ENCODE data around the gene PTHLH. TPM values are rescaled to one million over a fixed set of nuclear protein-coding genes. Genes with fewer than 3 reads are reported as not detected.

PTHLH gene
- total and polyA plus RNA-seq, 5 experiments from 2014 or later: not detected

- H3K9me3 Mint-ChIP-seq: no peaks in the 10 kb centered on the region
- H3K36me3 Mint-ChIP-seq: peaks cover 0 to 5% (median 0%) of the 10 kb centered on the region in 3 donors
- ATAC-seq (peak; percentile 28 to 49), DNase-seq (no peak)
- H3K4me1 Mint-ChIP-seq: peaks cover 4 to 26% (median 23%) of the 10 kb centered on the region in 4 donors
- no peak overlapping the region for H3K27ac Mint-ChIP-seq
- peaks cover 47 to 88% (median 68%) of the 10 kb centered on the region in 5 donors for H3K27me3 Mint-ChIP-seq
- POLR2A ChIA-PET: no interaction called here
- peak overlapping the region; percentile 36 to 85 (median 66) for H3K4me3 Mint-ChIP-seq
Observed at GRCh38 chr12:27970401-27971120, 2.0 kb downstream of the PTHLH start.

- H3K4me3 Mint-ChIP-seq: peak overlapping the region; percentile 74 to 89 (median 84)
- peaks cover 0 to 5% (median 0%) of the 10 kb centered on the region in 3 donors for H3K36me3 Mint-ChIP-seq
- no peaks in the 10 kb centered on the region for H3K9me3 Mint-ChIP-seq
- H3K4me1 Mint-ChIP-seq: peaks cover 4 to 26% (median 22%) of the 10 kb centered on the region in 4 donors
- H3K27me3 Mint-ChIP-seq: peaks cover 48 to 93% (median 67%) of the 10 kb centered on the region in 5 donors
- peak in 6 of 10 donors; percentile 11 to 62 (median 24) for DNase-seq
- ATAC-seq: peak; percentile 70 to 75
- POLR2A ChIA-PET: no interaction called here
- no peak overlapping the region for H3K27ac Mint-ChIP-seq
Observed at GRCh38 chr12:27969624-27970400, 2.7 kb downstream of the PTHLH start.

GRCh38 chr12:27968972-27969623, 3.4 kb downstream of the PTHLH start:
- Mint-ChIP-seq H3K4me1 (peaks cover 4 to 26% (median 22%) of the 10 kb centered on the region in 4 donors), H3K9me3 (no peaks in the 10 kb centered on the region), H3K27me3 (peaks cover 53 to 92% (median 65%) of the 10 kb centered on the region in 5 donors), H3K27ac (no peak overlapping the region), H3K36me3 (peaks cover 0 to 5% (median 0%) of the 10 kb centered on the region in 3 donors), H3K4me3 (peak overlapping the region; percentile 74 to 89 (median 84))
- DNase-seq (no peak), ATAC-seq (peak in 1 of 2 donors; percentile 26)
- POLR2A ChIA-PET: no interaction called here

- Mint-ChIP-seq H3K27me3 (peaks cover 51 to 91% (median 66%) of the 10 kb centered on the region in 5 donors), H3K4me3 (no peak overlapping the region), H3K27ac (no peak overlapping the region), H3K9me3 (peaks cover 0 to 2% (median 0%) of the 10 kb centered on the region in 9 donors), H3K36me3 (peaks cover 0 to 5% (median 0%) of the 10 kb centered on the region in 3 donors), H3K4me1 (peaks cover 4 to 26% (median 22%) of the 10 kb centered on the region in 4 donors)
- DNase-seq: no peak
- ATAC-seq: no peak
- POLR2A ChIA-PET: no interaction called here
Observed at GRCh38 chr12:27967551-27968054, 4.9 kb downstream of the PTHLH start.

GRCh38 chr12:27966870-27967269, 5.7 kb downstream of the PTHLH start:
- no peak overlapping the region for H3K4me3 Mint-ChIP-seq

GRCh38 chr12:27965966-27966365, 6.6 kb downstream of the PTHLH start:
- H3K9me3 Mint-ChIP-seq: peaks cover 0 to 2% (median 0%) of the 10 kb centered on the region in 9 donors
- peaks cover 4 to 18% (median 15%) of the 10 kb centered on the region in 4 donors for H3K4me1 Mint-ChIP-seq
- H3K27me3 Mint-ChIP-seq: peaks cover 44 to 86% (median 57%) of the 10 kb centered on the region in 5 donors
- no peak overlapping the region for H3K4me3 Mint-ChIP-seq
- DNase-seq: no peak
- H3K36me3 Mint-ChIP-seq: peaks cover 0 to 5% (median 0%) of the 10 kb centered on the region in 3 donors
- no peak overlapping the region for H3K27ac Mint-ChIP-seq
- POLR2A ChIA-PET: no interaction called here
- ATAC-seq: no peak

More at GRCh38 chr12:27966870-27967269, 5.7 kb downstream of the PTHLH start:
- H3K9me3 Mint-ChIP-seq: peaks cover 0 to 2% (median 0%) of the 10 kb centered on the region in 9 donors
- H3K4me1 Mint-ChIP-seq: peaks cover 4 to 26% (median 22%) of the 10 kb centered on the region in 4 donors
- POLR2A ChIA-PET: no interaction called here
- peaks cover 53 to 91% (median 66%) of the 10 kb centered on the region in 5 donors for H3K27me3 Mint-ChIP-seq
- peaks cover 0 to 5% (median 0%) of the 10 kb centered on the region in 3 donors for H3K36me3 Mint-ChIP-seq
- H3K27ac Mint-ChIP-seq: no peak overlapping the region
- no peak for DNase-seq
- ATAC-seq: no peak

- Mint-ChIP-seq H3K36me3 (peaks cover 0 to 5% (median 0%) of the 10 kb centered on the region in 3 donors), H3K9me3 (peaks cover 0 to 2% (median 0%) of the 10 kb centered on the region in 9 donors), H3K27ac (no peak overlapping the region), H3K27me3 (peaks cover 41 to 83% (median 54%) of the 10 kb centered on the region in 5 donors), H3K4me1 (peaks cover 4 to 14% (median 12%) of the 10 kb centered on the region in 4 donors), H3K4me3 (no peak overlapping the region)
- POLR2A ChIA-PET: no interaction called here
- DNase-seq: no peak
- no peak for ATAC-seq
Observed at GRCh38 chr12:27965411-27965810, 7.1 kb downstream of the PTHLH start.

- ATAC-seq (no peak), DNase-seq (no peak)
- H3K4me3 Mint-ChIP-seq: no peak overlapping the region
- peaks cover 0 to 5% (median 0%) of the 10 kb centered on the region in 3 donors for H3K36me3 Mint-ChIP-seq
- peaks cover 0 to 4% (median 4%) of the 10 kb centered on the region in 4 donors for H3K4me1 Mint-ChIP-seq
- H3K9me3 Mint-ChIP-seq: peaks cover 0 to 2% (median 0%) of the 10 kb centered on the region in 9 donors
- H3K27ac Mint-ChIP-seq: no peak overlapping the region
- peaks cover 39 to 81% (median 47%) of the 10 kb centered on the region in 5 donors for H3K27me3 Mint-ChIP-seq
- POLR2A ChIA-PET: no interaction called here
Observed at GRCh38 chr12:27964123-27964522, 8.4 kb downstream of the PTHLH start.

GRCh38 chr12:27960821-27961220, 11.7 kb downstream of the PTHLH start:
- DNase-seq: no peak
- POLR2A ChIA-PET: no interaction called here
- Mint-ChIP-seq H3K9me3 (peaks cover 0 to 2% (median 0%) of the 10 kb centered on the region in 9 donors), H3K36me3 (peaks cover 0 to 5% (median 0%) of the 10 kb centered on the region in 3 donors), H3K27ac (no peak overlapping the region), H3K27me3 (peaks cover 34 to 79% (median 39%) of the 10 kb centered on the region in 5 donors), H3K4me1 (no peaks in the 10 kb centered on the region), H3K4me3 (no peak overlapping the region)
- no peak for ATAC-seq

GRCh38 chr12:27958675-27959074, 13.9 kb downstream of the PTHLH start:
- H3K4me1 Mint-ChIP-seq: no peaks in the 10 kb centered on the region
- H3K27me3 Mint-ChIP-seq: peaks cover 23 to 61% (median 27%) of the 10 kb centered on the region in 5 donors
- H3K36me3 Mint-ChIP-seq: peaks cover 0 to 5% (median 0%) of the 10 kb centered on the region in 3 donors
- no peak overlapping the region for H3K27ac Mint-ChIP-seq
- no peak overlapping the region for H3K4me3 Mint-ChIP-seq
- ATAC-seq: no peak
- peaks cover 0 to 2% (median 0%) of the 10 kb centered on the region in 9 donors for H3K9me3 Mint-ChIP-seq
- DNase-seq: no peak
- POLR2A ChIA-PET: no interaction called here

GRCh38 chr12:27957366-27957765, 15.2 kb downstream of the PTHLH start:
- Mint-ChIP-seq H3K27ac (no peak overlapping the region), H3K9me3 (peaks cover 0 to 2% (median 0%) of the 10 kb centered on the region in 9 donors), H3K4me1 (no peaks in the 10 kb centered on the region), H3K36me3 (peaks cover 0 to 5% (median 0%) of the 10 kb centered on the region in 3 donors), H3K27me3 (peaks cover 13 to 48% (median 20%) of the 10 kb centered on the region in 5 donors), H3K4me3 (no peak overlapping the region)
- POLR2A ChIA-PET: no interaction called here
- ATAC-seq (no peak), DNase-seq (no peak)

- Mint-ChIP-seq H3K4me3 (no peak overlapping the region), H3K36me3 (no peaks in the 10 kb centered on the region), H3K27ac (no peak overlapping the region), H3K27me3 (peaks cover 12 to 27% (median 13%) of the 10 kb centered on the region in 5 donors), H3K9me3 (peaks cover 0 to 2% (median 0%) of the 10 kb centered on the region in 9 donors), H3K4me1 (no peaks in the 10 kb centered on the region)
- DNase-seq (no peak), ATAC-seq (no peak)
- POLR2A ChIA-PET: no interaction called here
Observed at GRCh38 chr12:27953817-27954216, 18.7 kb downstream of the PTHLH start.
